ENCODE data around the gene BMP5. TPM values are rescaled to one million over a fixed set of nuclear protein-coding genes. Genes with fewer than 3 reads are reported as not detected.

BMP5 gene
- total and polyA plus RNA-seq, 2 of the 13 experiments (the other 11 are each of a cell fraction or from before 2014, with no cell fraction given): not detected

DNA sequence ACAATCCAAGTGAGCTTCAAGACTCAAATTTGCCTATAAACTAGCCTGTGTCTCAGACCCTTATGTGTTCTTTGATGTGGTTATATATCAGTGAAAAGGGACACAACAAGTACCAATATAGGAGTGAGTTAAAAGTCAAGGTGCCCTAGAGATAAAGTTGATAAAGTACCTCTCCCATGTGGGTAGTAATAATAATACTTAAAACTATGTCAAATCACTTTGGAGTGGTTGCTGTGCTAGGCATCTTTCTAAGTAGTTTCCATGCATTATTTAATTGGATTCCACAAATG, 100.4 kb downstream of the BMP5 start:
- no TSS peak for BruUV-seq (replicated peaks)
- no peak overlapping the region for H2AFZ ChIP-seq (ENCODE audit: low read length)
- intact Hi-C loops (cut with micrococcal nuclease; ENCODE audit: unreplicated experiment) (no loop called here), in situ Hi-C loops (cut with HindIII; ENCODE audit: extremely low pct_ligation_motif_present, low pct_unique_long_range_greater_than_20kb) (loop anchor here (10.0 kb wide), 1 partner anchor 60 kb away; no protein-coding TSS in a partner anchor)
- DNase-seq (ENCODE audit: low spot score): no peak
- H3K4me3 ChIP-seq (replicated peaks in 1 of 3; ENCODE audit: insufficient read depth in 1 of 3, low read depth in 2 of 3, low read length in 3 of 3): no peak overlapping the region
- no peak for FAIRE-seq
- no peak for ATAC-seq
- H3K9me3 ChIP-seq (ENCODE audit: low read length): no peaks in the 10 kb centered on the region
- no peaks in the 10 kb centered on the region for H3K4me1 ChIP-seq (ENCODE audit: insufficient read depth, low read length)
- no peak overlapping the region for H3K27ac ChIP-seq (ENCODE audit: extremely low read length, insufficient read depth, low read length)
- TF ChIP-seq HNRNPL (IDR thresholded peaks at IDR 0.05; ENCODE audit: low read depth, low read length) (no peak), IKZF1 (IDR thresholded peaks at IDR 0.05) (no peak), ZNF510 (CRISPR knock-in tag; IDR thresholded peaks at IDR 0.05; ENCODE audit: low read depth) (no peak), ARNT (IDR thresholded peaks at IDR 0.05) (no peak), RFX3 (CRISPR knock-in tag; IDR thresholded peaks at IDR 0.05) (no peak), NFKBIZ (CRISPR knock-in tag; IDR thresholded peaks at IDR 0.05) (no peak)
- H4K20me1 ChIP-seq (ENCODE audit: insufficient read depth, low read length): no peaks in the 10 kb centered on the region
- no peak overlapping the region for H3K4me2 ChIP-seq (ENCODE audit: low read depth, low read length)
- H3K36me3 ChIP-seq (replicated peaks in 1 of 2; ENCODE audit: control insufficient read depth in 1 of 2, insufficient read depth in 2 of 2, low read length in 2 of 2): no peaks in the 10 kb centered on the region
- CTCF ChIA-PET (ENCODE audit: low intra/inter-chr PET ratio, low total read pairs): no interaction called here
- H3K79me2 ChIP-seq (ENCODE audit: insufficient read depth, low read length): no peaks in the 10 kb centered on the region
- H3K27me3 ChIP-seq (ENCODE audit: control insufficient read depth in 1 of 2, insufficient read depth in 2 of 2, low read length in 2 of 2): no peaks in the 10 kb centered on the region
- POLR2A ChIA-PET: no interaction called here
- no peak overlapping the region for H3K9ac ChIP-seq (ENCODE audit: insufficient read depth, low read depth, low read length)

DNA sequence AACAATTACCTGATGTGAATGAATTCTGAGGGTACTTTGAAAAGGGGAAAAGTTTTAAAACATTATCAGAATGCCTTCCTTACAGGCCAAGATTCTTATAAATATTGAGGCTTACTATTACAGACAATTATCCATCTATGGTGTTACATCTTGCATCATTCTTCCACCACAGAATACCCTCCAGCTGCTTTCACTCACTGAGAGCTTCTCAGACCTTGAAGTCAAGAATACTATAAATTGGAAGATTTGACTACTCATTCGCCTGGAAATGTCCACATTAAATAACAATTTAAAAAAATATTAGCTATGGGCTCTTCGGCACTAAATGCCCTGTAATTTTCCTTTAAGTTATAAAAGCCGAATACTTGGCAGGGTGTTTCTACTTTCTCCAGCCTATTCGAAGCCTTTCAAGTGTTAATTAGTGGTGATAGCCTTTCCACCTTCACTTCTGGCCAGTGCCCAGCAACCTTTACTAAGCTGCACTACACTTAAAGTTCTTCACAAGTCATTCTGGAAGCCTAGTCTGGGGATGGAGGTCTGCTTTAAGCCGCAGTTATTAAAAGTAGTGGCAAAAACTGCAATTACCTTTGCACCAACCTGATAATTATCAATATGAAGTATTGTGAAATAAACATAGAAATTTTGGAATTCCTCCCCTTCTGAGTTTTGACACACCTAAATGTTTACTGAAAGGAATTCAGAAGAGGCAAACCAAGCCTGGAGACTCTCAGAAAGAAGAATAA, 100.9 kb downstream of the BMP5 start:
- no peaks in the 10 kb centered on the region for H3K4me1 ChIP-seq (ENCODE audit: insufficient read depth, low read length)
- no peak for FAIRE-seq
- no peaks in the 10 kb centered on the region for H3K79me2 ChIP-seq (ENCODE audit: insufficient read depth, low read length)
- POLR2A ChIA-PET: no interaction called here
- in situ Hi-C loops (cut with HindIII; ENCODE audit: extremely low pct_ligation_motif_present, low pct_unique_long_range_greater_than_20kb) (loop anchor here (10.0 kb wide), 1 partner anchor 60 kb away; no protein-coding TSS in a partner anchor), intact Hi-C loops (cut with micrococcal nuclease; ENCODE audit: unreplicated experiment) (no loop called here)
- BruUV-seq (replicated peaks): no TSS peak
- no peaks in the 10 kb centered on the region for H4K20me1 ChIP-seq (ENCODE audit: insufficient read depth, low read length)
- 1% methylated on average over 5 of the region's 5 CpGs for WGBS (ENCODE audit: low lambda C conversion rate)
- H3K4me3 ChIP-seq (replicated peaks in 1 of 3; ENCODE audit: insufficient read depth in 1 of 3, low read depth in 2 of 3, low read length in 3 of 3): no peak overlapping the region
- H3K9ac ChIP-seq (ENCODE audit: insufficient read depth, low read depth, low read length): no peak overlapping the region
- no peak for ATAC-seq
- no peak overlapping the region for H3K4me2 ChIP-seq (ENCODE audit: low read depth, low read length)
- no peak overlapping the region for H2AFZ ChIP-seq (ENCODE audit: low read length)
- H3K9me3 ChIP-seq (ENCODE audit: low read length): no peaks in the 10 kb centered on the region
- H3K27ac ChIP-seq (ENCODE audit: extremely low read length, insufficient read depth, low read length): no peak overlapping the region
- no peaks in the 10 kb centered on the region for H3K27me3 ChIP-seq (ENCODE audit: control insufficient read depth in 1 of 2, insufficient read depth in 2 of 2, low read length in 2 of 2)
- H3K36me3 ChIP-seq (replicated peaks in 1 of 2; ENCODE audit: control insufficient read depth in 1 of 2, insufficient read depth in 2 of 2, low read length in 2 of 2): no peaks in the 10 kb centered on the region
- no peak for DNase-seq (ENCODE audit: low spot score)
- TF ChIP-seq ZNF274 (CRISPR knock-in tag; IDR thresholded peaks at IDR 0.05) (no peak), RAD51 (IDR thresholded peaks at IDR 0.05; ENCODE audit: borderline replicate concordance) (no peak), ZNF678 (CRISPR knock-in tag; IDR thresholded peaks at IDR 0.05) (no peak), ZNF121 (CRISPR knock-in tag; IDR thresholded peaks at IDR 0.05) (no peak), CENPX (CRISPR knock-in tag; IDR thresholded peaks at IDR 0.05) (no peak), ZNF776 (CRISPR knock-in tag; IDR thresholded peaks at IDR 0.05) (no peak)
- TF ChIP-seq, protein P1, sequence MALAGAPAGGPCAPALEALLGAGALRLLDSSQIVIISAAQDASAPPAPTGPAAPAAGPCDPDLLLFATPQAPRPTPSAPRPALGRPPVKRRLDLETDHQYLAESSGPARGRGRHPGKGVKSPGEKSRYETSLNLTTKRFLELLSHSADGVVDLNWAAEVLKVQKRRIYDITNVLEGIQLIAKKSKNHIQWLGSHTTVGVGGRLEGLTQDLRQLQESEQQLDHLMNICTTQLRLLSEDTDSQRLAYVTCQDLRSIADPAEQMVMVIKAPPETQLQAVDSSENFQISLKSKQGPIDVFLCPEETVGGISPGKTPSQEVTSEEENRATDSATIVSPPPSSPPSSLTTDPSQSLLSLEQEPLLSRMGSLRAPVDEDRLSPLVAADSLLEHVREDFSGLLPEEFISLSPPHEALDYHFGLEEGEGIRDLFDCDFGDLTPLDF (CRISPR knock-in tag; IDR thresholded peaks at IDR 0.05): no peak
- CTCF ChIA-PET (ENCODE audit: low intra/inter-chr PET ratio, low total read pairs): no interaction called here
